ENCODE results near the gene CALN1. TPM values are rescaled to one million over a fixed set of nuclear protein-coding genes. Genes with fewer than 3 reads are reported as not detected.
"Not testable (repeated sequence)": the region's sequence is repeated elsewhere in the genome, so short reads cannot be mapped to it uniquely, and the experiment has no call there.

CALN1 gene
- total and polyA plus RNA-seq, 11 donors: not detected

- TF ChIP-seq POLR2A (IDR thresholded peaks at IDR 0.05) (no peak), CTCF (IDR thresholded peaks at IDR 0.05) (no peak)
- H3K9me3 ChIP-seq: no peaks in the 10 kb centered on the region
- no peaks in the 10 kb centered on the region for H3K36me3 ChIP-seq
- DNase-seq (no peak), ATAC-seq (no peak)
- H3K4me1 ChIP-seq: no peaks in the 10 kb centered on the region
- H3K27ac ChIP-seq: no peak overlapping the region
- WGBS, 4 donors: 74 to 81% (median 76%) methylated on average over 7 of the region's 7 CpGs
- H3K27me3 ChIP-seq: peaks cover 0 to 6% (median 0%) of the 10 kb centered on the region in 9 donors
- no peak overlapping the region for H3K4me3 ChIP-seq
- intact Hi-C loops (cut with DNase I): no loop called here
These were observed 199.1 kb downstream of the CALN1 start for GRCh38 chr7:72213081-72213480.

DNA sequence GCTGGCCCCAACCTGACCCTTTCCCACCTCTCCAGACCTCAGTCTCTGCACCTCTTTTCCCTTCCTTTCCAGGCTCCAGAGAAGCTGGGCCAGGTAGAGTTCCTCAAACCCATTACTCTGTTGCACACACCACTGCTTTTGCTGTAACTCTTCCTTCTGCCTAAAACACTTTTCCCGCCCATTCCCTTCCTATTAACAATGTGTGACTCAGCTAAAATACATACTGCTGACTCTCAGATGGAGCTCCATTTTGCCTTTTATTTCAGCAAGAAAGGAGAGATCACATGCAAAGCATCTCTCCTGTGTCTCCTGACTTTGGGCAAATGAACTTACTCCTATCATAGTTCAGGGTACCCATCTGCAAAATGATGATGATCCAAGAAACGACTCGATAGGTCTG is 201.0 kb downstream of the CALN1 start:
- no peak for DNase-seq
- 88 to 93% (median 91%) methylated on average over 3 of the region's 3 CpGs for WGBS, 4 donors
- no peak for ATAC-seq
- intact Hi-C loops (cut with DNase I): no loop called here
- no peaks in the 10 kb centered on the region for H3K4me1 ChIP-seq
- no peak overlapping the region for H3K27ac ChIP-seq
- peaks cover 0 to 6% (median 0%) of the 10 kb centered on the region in 12 donors for H3K9me3 ChIP-seq
- H3K27me3 ChIP-seq: peaks cover 0 to 8% (median 0%) of the 10 kb centered on the region in 9 donors
- TF ChIP-seq POLR2A (IDR thresholded peaks at IDR 0.05) (no peak), CTCF (IDR thresholded peaks at IDR 0.05) (no peak)
- no peaks in the 10 kb centered on the region for H3K36me3 ChIP-seq
- H3K4me3 ChIP-seq: no peak overlapping the region

- H3K36me3 ChIP-seq; H3K27ac ChIP-seq; H3K9me3 ChIP-seq; DNase-seq; H3K27me3 ChIP-seq; intact Hi-C loops (cut with DNase I); H3K4me1 ChIP-seq; ATAC-seq; H3K4me3 ChIP-seq: not testable (repeated sequence)
These were observed 203.1 kb downstream of the CALN1 start for GRCh38 chr7:72209006-72209405.

- H3K4me3 ChIP-seq: no peak overlapping the region
- intact Hi-C loops (cut with DNase I): no loop called here
- H3K27ac ChIP-seq: no peak overlapping the region
- TF ChIP-seq CTCF (IDR thresholded peaks at IDR 0.05) (no peak), POLR2A (IDR thresholded peaks at IDR 0.05) (no peak)
- WGBS, 4 donors: 76 to 94% (median 91%) methylated on average over 9 of the region's 9 CpGs
- no peak for DNase-seq
- peaks cover 0 to 9% (median 0%) of the 10 kb centered on the region in 12 donors for H3K9me3 ChIP-seq
- H3K27me3 ChIP-seq: peaks cover 0 to 4% (median 0%) of the 10 kb centered on the region in 9 donors
- ATAC-seq: no peak
- no peaks in the 10 kb centered on the region for H3K36me3 ChIP-seq
- H3K4me1 ChIP-seq: no peaks in the 10 kb centered on the region
These were observed 216.0 kb downstream of the CALN1 start for GRCh38 chr7:72196176-72196575.

DNA sequence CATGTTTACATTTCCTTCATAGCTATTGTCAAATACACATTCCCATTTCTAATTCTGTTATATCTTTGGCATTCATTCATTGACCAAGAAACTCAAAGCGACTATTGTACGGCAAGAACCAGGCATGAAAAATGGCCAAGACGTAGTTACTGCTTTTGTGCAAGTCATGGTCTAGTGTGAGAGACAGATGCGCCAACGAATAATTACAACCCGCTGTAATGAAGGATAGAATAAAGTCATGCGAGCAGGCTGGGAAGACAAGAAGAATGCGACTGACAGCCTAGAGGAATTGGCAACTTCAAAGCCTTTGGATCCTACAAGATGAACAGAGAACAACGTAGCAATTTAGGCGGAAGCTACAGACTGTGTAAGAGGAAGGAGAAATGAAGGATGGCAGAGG is 221.2 kb downstream of the CALN1 start:
- WGBS, 4 donors: 81 to 93% (median 85%) methylated on average over 10 of the region's 10 CpGs
- Histone ChIP-seq H3K27ac (no peak overlapping the region), H3K27me3 (no peaks in the 10 kb centered on the region), H3K36me3 (no peaks in the 10 kb centered on the region), H3K9me3 (peaks cover 0 to 9% (median 0%) of the 10 kb centered on the region in 12 donors), H3K4me1 (no peaks in the 10 kb centered on the region), H3K4me3 (no peak overlapping the region)
- DNase-seq (no peak), ATAC-seq (no peak)
- intact Hi-C loops (cut with DNase I): no loop called here
- TF ChIP-seq POLR2A (IDR thresholded peaks at IDR 0.05) (no peak), CTCF (IDR thresholded peaks at IDR 0.05) (no peak)

Data from heart left ventricle (tissue), 16 donors.